GM19372 (cell line): ENCODE measurements around the gene DISC1.

Experiments
- ATAC-seq: cut with Tn5 transposase; IDR thresholded peaks from one replicate; pipeline ENCODE4 v1.9.1; 2021; ENCODE audit warnings: mild to moderate bottlenecking, low read depth, moderate library complexity; ENCODE audit not compliant: unreplicated experiment

Gene DISC1

GRCh38 chr1:231919886-231920285, 293.3 kb downstream of the DISC1 start:
- no peak for ATAC-seq

GRCh38 chr1:231921646-231922345, 295.2 kb downstream of the DISC1 start:
- ATAC-seq: no peak

- no peak for ATAC-seq
Observed at GRCh38 chr1:231923491-231924041, 297.0 kb downstream of the DISC1 start.

GRCh38 chr1:231924180-231924579, 297.6 kb downstream of the DISC1 start:
- no peak for ATAC-seq

GRCh38 chr1:231925864-231926263, 299.3 kb downstream of the DISC1 start:
- no peak for ATAC-seq

GRCh38 chr1:231926340-231926739, 299.8 kb downstream of the DISC1 start:
- no peak for ATAC-seq

- no peak for ATAC-seq
Observed at GRCh38 chr1:231926933-231927332, 300.3 kb downstream of the DISC1 start.

GRCh38 chr1:231927431-231927830, 300.8 kb downstream of the DISC1 start:
- ATAC-seq: no peak

- no peak for ATAC-seq
Observed at GRCh38 chr1:231929311-231929710, 302.7 kb downstream of the DISC1 start.

- no peak for ATAC-seq
Observed at GRCh38 chr1:231930257-231930947, 303.8 kb downstream of the DISC1 start.

GRCh38 chr1:231931146-231931545, 304.6 kb downstream of the DISC1 start:
- no peak for ATAC-seq

- no peak for ATAC-seq
Observed at GRCh38 chr1:231931846-231932454, 305.4 kb downstream of the DISC1 start.

GRCh38 chr1:231933711-231934626, 307.4 kb downstream of the DISC1 start:
- no peak for ATAC-seq

GRCh38 chr1:231934797-231935196, 308.2 kb downstream of the DISC1 start:
- ATAC-seq: no peak

GRCh38 chr1:231935856-231936255, 309.3 kb downstream of the DISC1 start:
- no peak for ATAC-seq

GRCh38 chr1:231936983-231937775, 310.6 kb downstream of the DISC1 start:
- ATAC-seq: no peak

GRCh38 chr1:231938211-231938610, 311.6 kb downstream of the DISC1 start:
- ATAC-seq: no peak

- no peak for ATAC-seq
Observed at GRCh38 chr1:231938711-231939110, 312.1 kb downstream of the DISC1 start.

- ATAC-seq: no peak
Observed at GRCh38 chr1:231939118-231939517, 312.5 kb downstream of the DISC1 start.

GRCh38 chr1:231940116-231940515, 313.5 kb downstream of the DISC1 start:
- ATAC-seq: no peak
